ENCODE results near the gene CENPK. TPM values are rescaled to one million over a fixed set of nuclear protein-coding genes. Genes with fewer than 3 reads are reported as not detected.
A peak's percentile ranks its signal among the peaks of the same experiment; 100 is the strongest.

CENPK gene
- total and polyA plus RNA-seq, 9 of the 15 experiments (the other 6 are each of a cell fraction or from before 2014, with no cell fraction given), result 30.8 to 134 (median 69.0) TPM

DNA sequence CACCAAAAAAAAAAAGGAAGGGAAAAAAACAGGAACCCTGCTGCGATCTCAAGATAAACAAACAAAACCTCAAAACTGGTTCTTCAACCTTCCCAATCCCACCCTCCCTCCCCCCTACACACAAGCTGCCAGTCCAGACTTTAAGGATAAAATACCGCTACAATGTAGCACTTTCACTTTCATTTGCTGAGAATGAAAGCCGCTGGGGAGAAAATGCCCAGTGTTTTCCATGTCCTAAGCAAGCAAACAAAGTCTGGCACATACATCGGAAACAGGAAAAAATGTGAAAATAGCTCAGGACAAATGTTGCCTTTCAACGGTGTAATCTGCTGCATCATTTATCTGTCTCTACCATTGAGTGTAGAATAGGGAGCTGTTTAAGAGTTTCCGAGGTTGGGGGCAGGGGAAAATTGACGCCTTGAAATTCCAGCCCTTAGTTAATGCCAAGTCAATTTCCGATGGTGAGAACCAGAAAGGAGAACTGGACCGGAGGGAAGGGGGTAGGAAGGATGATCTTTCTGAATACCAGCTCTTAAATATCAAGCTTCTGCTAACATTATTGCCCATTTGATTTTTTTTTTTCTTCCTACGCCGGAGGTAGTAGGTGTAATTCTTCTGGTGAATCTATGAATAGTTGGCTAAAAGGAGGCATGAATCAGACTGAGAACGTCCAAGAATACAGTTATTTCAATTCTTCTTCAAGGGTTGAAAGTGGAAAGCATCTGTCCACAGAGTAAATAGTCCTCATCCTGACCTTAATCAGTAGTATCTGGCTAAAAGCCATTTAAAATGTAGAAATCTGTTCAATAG, 80.0 kb downstream of the CENPK start (continued):
- TF ChIP-seq MGA (IDR thresholded peaks at IDR 0.05), result no peak
- peak; percentile 37; the same call in 1 of the 2 replicates for TF ChIP-seq RBFOX2 (IDR thresholded peaks at IDR 0.05; ENCODE audit: low read depth, low read length)
- TF ChIP-seq BHLHE40 (IDR thresholded peaks at IDR 0.05; ENCODE audit: low read length), result no peak
- TF ChIP-seq CBFA2T3 (IDR thresholded peaks at IDR 0.05), result peak; percentile 44
- TF ChIP-seq MAFG (tag; conservative IDR thresholded peaks at IDR 0.05), result no peak; the same call in 1 of the 2 replicates
- TF ChIP-seq CBX1 (IDR thresholded peaks at IDR 0.05; ENCODE audit: low read depth), result no peak
- no peak for TF ChIP-seq E2F3 (CRISPR knock-in tag; IDR thresholded peaks at IDR 0.05)
- no peak for TF ChIP-seq ZNF778 (CRISPR knock-in tag; IDR thresholded peaks at IDR 0.05)
- TF ChIP-seq ZNF263 (CRISPR knock-in tag; IDR thresholded peaks at IDR 0.05; ENCODE audit: borderline replicate concordance), result no peak
- no peak for TF ChIP-seq LARP7 (IDR thresholded peaks at IDR 0.05)
- TF ChIP-seq SMARCA4 (IDR thresholded peaks at IDR 0.05), result peak; percentile 29; the same call in 1 of the 2 replicates
- TF ChIP-seq, protein P1, sequence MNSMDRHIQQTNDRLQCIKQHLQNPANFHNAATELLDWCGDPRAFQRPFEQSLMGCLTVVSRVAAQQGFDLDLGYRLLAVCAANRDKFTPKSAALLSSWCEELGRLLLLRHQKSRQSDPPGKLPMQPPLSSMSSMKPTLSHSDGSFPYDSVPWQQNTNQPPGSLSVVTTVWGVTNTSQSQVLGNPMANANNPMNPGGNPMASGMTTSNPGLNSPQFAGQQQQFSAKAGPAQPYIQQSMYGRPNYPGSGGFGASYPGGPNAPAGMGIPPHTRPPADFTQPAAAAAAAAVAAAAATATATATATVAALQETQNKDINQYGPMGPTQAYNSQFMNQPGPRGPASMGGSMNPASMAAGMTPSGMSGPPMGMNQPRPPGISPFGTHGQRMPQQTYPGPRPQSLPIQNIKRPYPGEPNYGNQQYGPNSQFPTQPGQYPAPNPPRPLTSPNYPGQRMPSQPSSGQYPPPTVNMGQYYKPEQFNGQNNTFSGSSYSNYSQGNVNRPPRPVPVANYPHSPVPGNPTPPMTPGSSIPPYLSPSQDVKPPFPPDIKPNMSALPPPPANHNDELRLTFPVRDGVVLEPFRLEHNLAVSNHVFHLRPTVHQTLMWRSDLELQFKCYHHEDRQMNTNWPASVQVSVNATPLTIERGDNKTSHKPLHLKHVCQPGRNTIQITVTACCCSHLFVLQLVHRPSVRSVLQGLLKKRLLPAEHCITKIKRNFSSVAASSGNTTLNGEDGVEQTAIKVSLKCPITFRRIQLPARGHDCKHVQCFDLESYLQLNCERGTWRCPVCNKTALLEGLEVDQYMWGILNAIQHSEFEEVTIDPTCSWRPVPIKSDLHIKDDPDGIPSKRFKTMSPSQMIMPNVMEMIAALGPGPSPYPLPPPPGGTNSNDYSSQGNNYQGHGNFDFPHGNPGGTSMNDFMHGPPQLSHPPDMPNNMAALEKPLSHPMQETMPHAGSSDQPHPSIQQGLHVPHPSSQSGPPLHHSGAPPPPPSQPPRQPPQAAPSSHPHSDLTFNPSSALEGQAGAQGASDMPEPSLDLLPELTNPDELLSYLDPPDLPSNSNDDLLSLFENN (IDR thresholded peaks at IDR 0.05; ENCODE audit: low read depth in 2 of 2, low read length in 2 of 2), result no peak

Measured in K562 (cell line).